IPS DF 4.7 (cell line): ENCODE data around the gene FMNL2.

Experiments used
- DNase-seq: peaks from one replicate; pipeline ENCODE4 v3.0.0-alpha.2; 2013; ENCODE audit warnings: low spot score; ENCODE audit errors: extremely low read depth

Gene FMNL2

DNA sequence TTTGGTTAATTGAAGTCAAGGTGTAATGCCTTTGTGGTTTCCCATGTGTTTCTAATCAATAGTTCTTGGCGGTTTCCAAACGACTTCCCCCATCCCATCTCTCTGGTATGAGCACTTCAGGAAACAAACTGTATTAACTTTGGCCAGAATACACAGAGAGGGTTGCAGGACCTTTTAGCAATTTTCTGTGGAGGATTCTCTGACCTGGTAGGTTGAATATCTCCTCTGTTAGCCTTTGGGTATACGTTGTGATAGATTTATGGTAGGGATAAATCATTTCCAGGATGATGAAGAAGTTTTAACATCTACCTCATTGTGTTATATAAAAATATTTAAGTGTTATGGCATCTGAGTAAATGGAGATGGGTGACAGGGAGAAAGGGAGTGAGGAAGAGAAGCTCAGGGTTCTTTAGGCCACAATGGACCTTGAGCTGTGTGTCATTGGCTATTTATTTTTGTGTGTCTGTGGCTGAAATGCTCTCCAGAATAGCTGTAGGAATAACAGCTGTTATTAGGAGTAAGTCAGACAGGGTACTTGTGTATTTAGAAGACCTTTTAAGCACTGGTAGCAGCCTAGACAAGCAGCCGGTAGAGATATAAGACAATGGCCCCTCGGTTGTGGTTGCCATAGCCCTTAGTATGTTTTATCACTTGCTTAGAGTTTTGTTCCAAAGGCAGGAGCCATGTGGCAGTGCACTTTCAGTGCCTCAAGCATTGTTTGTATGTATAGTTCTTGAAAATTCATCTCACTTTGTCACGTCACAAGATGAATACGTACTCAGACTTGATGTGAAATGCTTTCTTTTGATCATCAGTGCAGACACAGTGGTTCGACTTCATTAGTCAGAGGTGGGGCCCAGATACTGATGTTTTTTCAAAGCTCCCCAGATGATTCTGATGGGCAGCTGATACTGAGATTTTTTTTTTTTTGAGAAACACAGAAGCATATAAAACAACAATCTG lies 91.1 kb downstream of the FMNL2 start:
- no peak for DNase-seq

DNA sequence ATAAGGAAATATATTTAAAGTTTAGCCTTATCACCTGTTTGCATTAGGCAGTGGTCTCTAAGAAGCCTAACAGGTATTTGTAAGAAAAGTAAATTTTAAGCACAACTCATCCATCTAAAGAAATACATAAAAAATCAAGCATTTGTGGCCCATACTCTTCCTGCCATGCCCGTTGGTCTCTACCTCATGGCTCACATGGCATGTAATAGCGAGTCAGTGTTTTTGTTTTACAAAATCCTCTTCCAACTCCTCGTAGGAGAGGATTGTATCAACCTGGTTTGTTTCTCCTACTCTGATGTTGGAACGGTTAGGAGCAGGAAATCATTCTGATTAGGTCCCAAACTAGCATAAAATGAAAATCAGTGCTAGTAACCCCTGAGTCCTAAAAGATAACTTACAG lies 91.8 kb downstream of the FMNL2 start:
- DNase-seq: no peak

DNA sequence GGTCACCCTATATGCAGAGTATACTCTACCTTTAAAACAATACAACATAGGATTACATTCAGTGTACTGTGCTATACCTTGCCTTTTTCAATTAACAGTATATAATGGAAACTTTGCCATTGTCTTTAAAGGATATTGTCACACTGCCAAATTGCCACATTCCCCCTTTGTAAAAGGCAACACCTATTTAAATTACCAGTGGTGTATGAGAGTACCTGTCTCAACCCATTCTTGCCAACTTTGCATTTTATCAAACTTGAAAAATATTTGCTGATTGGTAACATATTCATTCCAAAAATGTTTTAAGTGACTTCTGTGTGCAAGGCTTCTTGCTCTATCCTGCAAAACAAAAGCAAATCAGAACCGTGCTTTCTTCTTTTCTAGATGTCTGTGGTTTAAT lies 92.9 kb downstream of the FMNL2 start:
- no peak for DNase-seq

DNA sequence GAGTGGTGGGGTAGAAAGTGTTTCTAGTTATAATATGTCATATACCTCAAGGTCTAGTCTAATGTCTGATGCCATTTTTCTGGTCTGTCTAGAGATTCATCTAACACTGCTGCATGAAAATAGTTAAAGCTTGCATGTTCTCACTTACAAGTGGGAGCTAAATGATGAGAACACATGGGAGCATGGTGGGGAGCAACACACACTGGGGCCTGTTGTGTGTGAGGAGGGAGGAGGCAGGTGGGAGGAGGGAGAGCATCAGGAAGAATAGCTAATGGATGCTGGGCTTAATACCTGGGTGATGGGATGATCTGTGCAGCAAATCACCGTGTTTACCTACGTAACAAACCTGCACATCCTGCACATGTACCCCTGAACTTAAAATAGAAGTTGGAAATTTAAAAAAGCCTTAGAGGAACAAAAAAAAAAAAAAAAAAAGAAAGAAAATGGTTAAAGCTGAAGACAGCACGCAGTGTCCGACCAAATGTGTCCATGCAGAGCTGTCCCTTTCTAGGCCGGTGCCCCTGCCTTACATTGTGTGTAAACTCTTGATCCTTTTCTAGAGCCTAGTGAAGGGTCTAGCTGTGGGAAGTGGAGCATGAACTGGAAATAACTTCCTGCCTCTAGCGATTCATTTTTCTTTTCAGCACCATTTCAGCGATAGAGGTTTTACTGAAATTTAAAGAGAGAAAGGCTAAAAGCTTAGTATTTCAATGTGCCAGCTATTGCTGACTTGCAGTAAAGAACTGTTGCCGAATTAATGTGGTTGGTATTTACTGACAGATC lies 94.0 kb downstream of the FMNL2 start:
- no peak for DNase-seq

DNA sequence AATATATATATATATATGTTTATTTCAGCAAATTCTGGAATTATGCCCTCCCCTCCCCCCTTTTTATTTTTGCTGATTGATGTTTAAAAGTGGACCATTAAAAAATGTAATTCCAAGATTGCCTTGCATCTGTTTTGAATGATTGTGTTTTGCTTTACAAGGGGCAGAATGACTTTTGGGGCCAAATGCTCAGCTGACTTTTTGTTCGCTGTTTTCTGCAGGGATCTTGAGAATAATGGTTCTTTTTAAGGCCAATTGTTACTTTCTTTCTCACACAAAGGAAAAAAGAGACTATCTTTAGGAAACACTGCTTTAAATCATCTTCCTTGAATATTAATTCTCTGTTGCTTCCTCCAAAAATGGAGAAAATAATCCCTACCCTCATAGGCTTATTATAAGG lies 95.9 kb downstream of the FMNL2 start:
- DNase-seq: no peak

DNA sequence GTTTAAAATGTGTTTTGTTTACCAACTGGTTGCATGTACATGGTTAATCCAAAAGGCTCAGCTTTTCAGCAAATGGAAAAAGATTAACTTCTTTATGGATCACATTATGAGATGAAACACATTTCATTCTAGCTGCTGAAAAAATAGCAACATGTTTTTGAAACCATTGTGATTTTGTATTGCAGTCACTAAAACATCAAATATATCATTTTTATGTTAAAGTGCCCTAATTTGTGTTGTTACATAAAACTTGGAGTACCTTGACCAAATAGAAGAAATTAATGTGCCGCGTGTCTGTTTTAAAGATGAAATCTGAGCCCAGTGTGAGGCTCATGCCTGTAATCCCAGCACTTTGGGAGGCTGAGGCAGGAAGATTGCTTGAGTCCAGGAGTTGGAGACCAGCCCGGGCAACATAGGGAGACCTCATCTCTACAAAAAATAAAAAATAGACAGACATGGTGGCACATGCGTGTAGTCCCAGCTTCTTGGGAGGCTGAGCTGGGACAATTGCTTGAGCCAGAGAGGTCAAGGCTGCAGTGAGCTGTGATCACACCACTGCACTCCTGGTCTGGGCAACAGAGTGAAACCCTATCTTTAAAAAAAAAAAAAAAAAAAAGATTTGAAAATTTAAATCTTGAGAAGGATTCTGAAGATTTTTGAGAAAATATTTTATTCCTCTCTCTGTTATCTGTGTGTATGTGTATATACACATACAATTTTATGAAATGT lies 96.6 kb downstream of the FMNL2 start:
- no peak for DNase-seq

DNA sequence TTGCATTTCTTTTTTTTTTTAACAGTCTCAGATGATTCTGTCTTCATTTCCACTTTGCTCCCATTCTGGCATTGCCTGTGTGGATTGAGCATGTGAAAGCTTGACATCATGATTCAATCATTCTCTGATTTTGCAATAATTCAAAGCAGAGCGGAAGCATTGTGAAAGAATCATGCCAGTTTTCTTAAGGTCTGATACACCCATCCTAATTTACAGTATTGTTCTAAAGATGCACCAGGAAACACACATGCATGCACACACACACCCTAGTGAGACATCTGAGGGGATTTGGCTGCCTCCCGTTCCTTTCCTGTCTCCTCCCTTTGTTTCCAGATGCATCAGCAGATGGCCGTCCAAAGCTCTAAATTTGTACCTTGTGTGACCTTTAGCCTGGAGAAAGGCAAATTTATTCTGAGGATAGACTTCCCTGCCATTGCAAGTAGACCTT lies 97.3 kb downstream of the FMNL2 start:
- no peak for DNase-seq

DNA sequence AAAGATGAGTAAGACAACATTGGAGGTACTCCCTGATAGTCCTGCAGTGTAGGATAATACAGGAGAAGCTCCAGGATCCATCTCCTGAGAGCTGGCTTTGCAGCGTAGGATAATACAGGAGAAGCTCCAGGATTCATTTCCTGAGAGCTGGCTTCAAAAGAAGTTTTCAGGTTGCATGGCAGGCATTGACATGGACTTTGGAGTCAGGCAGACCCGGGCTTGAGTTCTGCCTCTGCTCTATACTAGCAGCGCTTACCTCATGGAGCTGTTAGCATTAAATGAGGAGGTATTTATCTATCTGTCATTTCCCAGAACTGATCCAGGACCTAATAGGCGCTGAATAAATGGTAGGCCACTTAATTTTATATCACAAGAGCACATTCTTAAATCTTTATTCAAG lies 97.8 kb downstream of the FMNL2 start:
- DNase-seq: no peak

DNA sequence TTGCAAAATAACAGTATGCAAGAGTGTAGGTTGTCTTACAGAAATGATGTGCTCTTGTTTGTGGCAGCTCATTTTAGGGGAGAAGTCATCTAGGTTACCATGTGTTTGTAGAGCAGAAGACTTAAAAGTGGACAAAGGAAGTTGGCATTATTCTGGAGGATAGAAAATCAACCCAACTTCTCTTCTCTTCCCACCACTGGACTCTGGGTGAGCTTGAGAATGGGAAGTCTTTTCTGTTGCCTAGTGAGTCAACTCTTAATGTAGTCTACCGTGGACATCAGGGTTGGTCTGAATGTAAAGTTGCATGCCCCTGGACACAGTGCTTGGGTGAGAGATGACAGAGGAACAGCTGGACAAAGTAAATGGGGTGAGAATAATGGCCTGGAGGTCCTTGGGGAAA lies 98.3 kb downstream of the FMNL2 start:
- no peak for DNase-seq

DNA sequence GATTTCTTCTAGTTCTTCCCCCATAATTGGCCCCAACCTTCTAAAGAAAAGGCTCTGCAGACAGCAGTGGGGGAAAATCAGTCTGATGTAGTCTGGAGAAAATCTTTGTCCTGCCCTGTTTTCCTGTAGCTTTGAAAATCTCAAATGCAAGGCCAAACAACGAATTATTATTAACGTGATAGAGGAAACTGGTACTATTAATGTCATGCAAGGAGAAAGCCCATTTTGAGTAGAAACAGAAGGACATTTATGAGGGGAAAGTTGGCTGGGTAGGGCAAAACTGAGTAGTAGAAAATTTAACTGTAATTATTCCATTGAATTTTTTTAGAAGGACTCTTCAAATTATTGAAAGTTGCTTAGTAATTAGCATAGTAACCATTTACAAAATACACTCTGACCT lies 98.8 kb downstream of the FMNL2 start:
- no peak for DNase-seq

DNA sequence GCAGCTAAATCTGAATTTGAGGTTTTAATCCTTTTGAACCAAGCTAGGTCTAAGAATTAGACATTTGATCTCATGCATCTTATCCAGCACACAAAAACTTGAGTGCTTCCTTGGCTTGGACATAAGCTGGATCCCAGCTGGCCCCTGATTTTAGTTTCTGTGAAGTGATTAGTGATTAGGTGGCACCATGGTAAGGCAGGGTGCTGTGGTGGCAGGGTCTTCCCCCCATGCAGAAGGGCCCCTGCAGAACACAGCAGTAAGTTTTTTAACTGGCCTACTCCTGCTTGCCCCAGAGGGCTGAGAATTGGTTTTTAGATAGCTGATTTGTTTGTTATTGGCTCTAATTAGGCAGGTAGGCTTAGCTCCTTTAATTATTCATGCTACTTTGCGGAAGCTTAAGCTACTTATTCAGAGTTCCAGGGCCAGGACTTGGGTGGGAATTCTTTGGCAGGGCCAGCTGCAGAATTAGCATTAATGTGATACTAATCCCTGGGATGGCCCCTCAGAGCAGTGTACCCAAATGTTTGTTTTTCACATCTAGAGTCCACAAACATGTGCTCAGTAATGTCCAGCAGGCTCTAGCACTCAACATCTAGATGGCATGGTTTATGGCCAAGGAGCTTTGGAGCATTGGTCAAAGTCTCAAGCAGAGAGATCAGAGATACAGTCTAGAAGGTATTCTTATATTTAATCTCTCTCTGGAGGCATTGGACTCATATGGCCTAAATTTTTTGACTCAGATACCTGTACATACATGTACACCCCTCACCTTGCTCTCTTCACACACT lies 99.6 kb downstream of the FMNL2 start:
- DNase-seq: no peak

DNA sequence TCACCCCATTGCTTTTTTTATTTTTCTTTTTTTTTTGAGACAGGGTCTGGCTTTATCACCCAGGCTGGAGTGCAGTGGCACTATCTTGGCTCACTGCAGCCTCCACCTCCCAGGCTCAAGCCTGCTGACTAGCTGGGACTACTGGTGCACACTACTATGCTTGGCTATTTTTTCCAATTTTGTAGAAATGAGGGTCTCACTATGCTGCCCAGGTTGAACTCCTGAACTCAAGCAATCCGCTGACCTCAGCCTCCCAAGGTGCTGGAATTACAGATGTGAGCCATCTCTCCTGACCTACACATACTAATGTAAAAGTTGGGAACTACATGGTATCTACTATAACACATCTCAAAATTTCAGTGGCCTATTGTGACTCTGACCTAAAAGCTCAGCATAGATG lies 101.2 kb downstream of the FMNL2 start:
- no peak for DNase-seq

DNA sequence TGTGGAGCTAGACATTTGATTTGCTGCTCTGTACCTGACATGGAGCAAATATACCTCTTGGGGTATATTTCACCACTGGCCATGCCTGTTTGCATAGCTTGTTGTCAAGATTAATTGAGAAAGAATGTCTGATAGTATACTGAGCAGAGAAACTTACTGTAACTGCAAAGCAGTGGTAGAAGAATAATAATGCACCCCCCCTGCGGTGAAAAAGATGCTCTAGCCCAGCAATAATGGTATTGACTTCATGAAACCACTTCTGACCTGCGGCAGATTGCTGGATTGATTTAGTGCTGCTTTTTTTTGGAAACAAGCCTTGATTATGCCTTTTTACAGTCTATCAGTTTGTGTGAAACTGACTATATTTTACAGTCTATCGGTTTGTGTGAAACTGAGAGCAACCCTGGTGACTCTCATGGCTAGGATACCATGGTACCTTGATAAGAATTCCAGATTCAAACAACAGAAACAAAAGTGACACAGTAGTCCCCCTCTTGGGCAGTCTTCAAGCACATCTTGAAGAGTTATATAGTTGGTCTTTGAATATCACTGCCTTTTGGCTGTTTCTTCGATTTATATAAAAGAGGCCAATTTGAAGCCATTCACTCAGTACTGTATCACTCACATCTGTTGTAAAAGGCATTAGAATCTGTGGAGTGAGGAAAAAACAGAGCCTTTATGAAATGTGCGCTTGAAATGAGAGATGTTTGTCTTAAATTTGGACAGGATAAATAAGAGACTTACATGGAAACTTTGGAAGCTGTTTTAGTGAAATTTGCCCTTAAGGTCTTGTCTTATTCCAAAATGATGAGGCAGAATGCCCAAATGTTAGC lies 102.5 kb downstream of the FMNL2 start:
- DNase-seq: no peak

DNA sequence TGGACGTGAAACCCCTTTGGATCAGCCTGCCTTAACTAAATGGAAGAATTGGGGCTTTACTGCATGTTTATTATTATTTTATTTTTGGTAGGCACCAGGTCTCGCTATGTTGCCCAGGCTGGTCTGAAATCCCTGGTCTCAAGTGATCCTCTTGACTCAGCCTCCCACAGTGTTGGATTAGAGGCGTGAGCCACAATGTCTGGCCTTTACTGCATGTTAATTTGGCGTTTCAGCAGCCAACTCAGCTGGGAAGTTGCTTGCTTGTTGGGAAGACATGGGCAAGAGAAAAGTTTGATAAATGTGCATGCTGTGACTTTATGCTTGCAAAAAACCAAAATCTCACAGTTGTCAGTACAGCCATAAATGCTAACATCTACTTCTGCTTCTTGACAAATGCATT lies 105.1 kb downstream of the FMNL2 start:
- DNase-seq: no peak

DNA sequence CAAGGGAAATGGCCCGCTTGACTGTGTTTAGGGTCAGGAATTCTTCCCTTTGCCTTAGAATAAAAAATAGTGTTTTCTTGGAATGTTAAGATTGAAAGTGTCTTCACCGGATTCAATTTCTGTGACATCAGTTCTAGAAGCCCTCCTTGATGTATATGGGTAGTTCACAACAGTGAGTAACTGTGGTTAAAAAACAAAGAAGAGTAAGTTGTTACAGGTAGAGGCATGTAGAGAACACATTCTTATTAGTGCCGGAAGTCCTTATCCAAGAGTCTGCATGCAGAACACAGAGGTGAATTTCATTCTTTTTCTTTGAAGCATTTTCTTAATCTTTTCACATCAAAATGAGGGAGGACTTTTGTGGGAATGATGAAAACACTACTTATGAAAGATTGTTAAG lies 105.5 kb downstream of the FMNL2 start:
- no peak for DNase-seq

DNA sequence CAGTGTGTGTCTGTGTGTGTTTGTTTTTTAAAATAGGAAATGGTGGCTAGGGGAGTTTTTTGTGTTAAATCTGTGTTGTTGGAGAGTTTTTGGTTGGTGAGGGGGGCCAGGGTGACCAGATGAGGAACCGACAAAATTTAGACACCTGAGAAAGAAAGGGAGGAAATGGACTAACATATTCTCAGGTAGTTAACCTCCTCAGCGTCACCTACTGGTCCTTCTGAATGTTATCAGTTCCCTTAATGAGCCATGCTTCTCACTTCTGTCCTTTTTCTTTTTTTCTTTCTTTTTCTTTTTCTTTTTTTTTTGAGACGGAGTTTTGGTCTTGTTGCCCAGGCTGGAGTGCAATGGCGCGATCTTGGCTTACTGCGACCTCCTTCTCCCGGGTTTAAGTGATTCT lies 107.0 kb downstream of the FMNL2 start:
- DNase-seq: no peak

DNA sequence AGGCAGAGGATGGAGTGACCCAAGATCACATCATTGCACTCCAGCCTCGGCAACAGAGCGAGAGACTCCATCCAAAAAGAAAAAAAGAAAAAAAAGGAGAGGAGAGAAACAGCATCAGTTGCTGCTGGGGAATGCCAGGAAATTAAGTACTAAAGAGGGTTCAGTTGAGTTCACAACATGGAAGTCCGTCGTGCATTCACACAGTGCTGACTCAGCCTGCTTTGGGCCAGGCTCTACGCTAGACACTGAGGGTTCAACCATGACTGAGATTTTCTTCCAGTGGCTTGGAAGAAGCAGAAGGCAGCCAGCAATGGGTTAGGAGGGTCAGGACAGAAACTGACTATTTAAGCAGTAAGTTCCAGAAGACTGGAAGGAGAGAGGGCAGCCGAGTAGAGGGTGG lies 108.8 kb downstream of the FMNL2 start:
- no peak for DNase-seq

DNA sequence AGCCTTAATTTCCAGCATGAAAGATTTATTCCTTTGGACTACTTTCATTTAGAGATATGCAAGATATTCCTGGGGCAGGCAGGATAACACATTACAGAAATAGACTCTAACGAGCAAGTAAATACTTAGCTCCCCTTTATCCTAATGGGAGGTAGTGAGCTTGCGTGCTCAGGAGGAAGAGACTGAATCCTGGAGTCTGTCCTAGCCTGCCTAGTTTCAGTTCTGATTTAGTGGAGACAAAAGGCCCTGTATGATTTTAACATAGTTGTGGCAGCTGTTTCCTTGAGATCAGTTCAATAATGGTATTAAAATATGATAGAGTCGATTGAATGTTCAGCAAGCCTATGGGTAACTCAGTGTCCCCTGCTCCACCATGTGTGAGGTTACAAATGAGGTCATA lies 109.5 kb downstream of the FMNL2 start:
- no peak for DNase-seq

DNA sequence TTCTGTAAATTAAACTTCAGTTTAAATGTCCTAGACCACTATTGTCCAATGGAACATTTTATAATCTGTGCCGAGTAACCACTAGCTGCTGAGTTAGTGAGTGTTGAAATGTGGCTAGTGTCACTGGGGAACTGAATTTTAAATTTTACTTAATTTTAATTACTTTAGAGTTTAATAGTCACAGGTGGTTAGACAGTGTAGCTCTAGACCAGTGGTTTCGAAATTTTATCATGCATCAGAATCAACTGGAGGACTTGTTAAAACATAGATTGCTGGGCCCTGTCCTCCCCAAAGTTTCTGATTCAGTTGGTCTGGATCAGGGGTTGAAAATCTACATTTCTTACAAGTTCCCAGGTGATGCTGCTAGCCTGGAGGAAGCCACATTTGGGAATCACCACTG lies 110.4 kb downstream of the FMNL2 start:
- DNase-seq: no peak

DNA sequence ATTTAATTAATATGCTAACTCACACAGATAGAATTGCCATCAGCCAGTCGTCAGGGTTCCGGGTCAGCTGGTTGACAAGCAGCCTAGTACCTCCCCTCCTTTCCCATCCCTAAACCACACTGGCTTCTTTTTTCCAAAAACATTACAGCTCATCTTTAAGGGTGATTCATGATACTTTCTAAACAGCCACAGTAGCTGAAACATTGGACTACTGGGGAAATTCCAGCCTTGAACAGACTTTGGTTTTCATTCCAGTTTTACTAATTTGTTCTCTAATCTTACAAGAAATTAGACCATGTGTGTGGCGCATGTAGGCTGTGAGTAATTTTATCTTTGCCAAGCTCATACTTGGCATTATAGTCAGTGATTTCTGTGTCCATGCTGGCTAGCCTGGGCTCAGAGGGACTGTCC lies 110.8 kb downstream of the FMNL2 start:
- DNase-seq: no peak
